Vagina (tissue), 2 donors: ENCODE data around the gene TBC1D24.

ENCODE experiments used
- CTCF ChIP-seq, 3 experiments: fragments of 450-650 bp in 2 of 3; fragments of 200-600 bp in 1 of 3; sonication (generic) in 1 of 3; IDR thresholded peaks; one replicate each; pipeline ENCODE4 v1.5.1; 2017 to 2019; ENCODE audit warnings: antibody characterized with exemption in 3 of 3, mild to moderate bottlenecking in 2 of 3, moderate library complexity in 2 of 3
- POLR2A ChIP-seq, 2 donors: fragments of 450-650 bp; IDR thresholded peaks; one replicate each; pipeline ENCODE4 v1.6.1; 2017; ENCODE audit warnings: antibody characterized with exemption in 2 of 2, mild to moderate bottlenecking in 2 of 2, moderate library complexity in 2 of 2
- POLR2AphosphoS5 ChIP-seq, 2 donors: sonication (generic); formaldehyde crosslinking; IDR thresholded peaks; one replicate each; pipeline ENCODE4 v1.9.0; 2017; ENCODE audit warnings: antibody characterized with exemption in 2 of 2, mild to moderate bottlenecking in 2 of 2, low read depth in 1 of 2; ENCODE audit not compliant: insufficient read depth in 1 of 2

GRCh38 chr16:2516391-2517240 lies 41.7 kb downstream of the TBC1D24 start:
- no peak for TF ChIP-seq CTCF (IDR thresholded peaks at IDR 0.05)
- no peak for TF ChIP-seq POLR2A (IDR thresholded peaks at IDR 0.05)
- TF ChIP-seq POLR2AphosphoS5 (IDR thresholded peaks at IDR 0.05; ENCODE audit: insufficient read depth in 1 of 2, low read depth in 1 of 2) = no peak
